ENCODE measurements around the gene LIG4. TPM values are rescaled to one million over a fixed set of nuclear protein-coding genes. Genes with fewer than 3 reads are reported as not detected.

LIG4 gene
- total and polyA plus RNA-seq, 3 experiments from 2014 or later: 6.9 to 9.3 (median 9.3) TPM

Other genes with a start within 250 kb of the LIG4 start
- 1 to 10 TPM; 6.9 to 7.4 TPM for gene ABHD13, start 2.9 kb upstream of the LIG4 start, total RNA-seq
- 10.3 TPM for gene ABHD13, start 2.9 kb upstream of the LIG4 start, polyA plus RNA-seq
- 1 to 10 TPM; 1.2 to 1.3 TPM for gene TNFSF13B, start 54.2 kb upstream of the LIG4 start, total RNA-seq
- gene TNFSF13B, start 54.2 kb upstream of the LIG4 start, polyA plus RNA-seq: 10.7 TPM

All from CD8-positive, alpha-beta memory T cell (primary cell).